Superior temporal gyrus (tissue), 1 donor: Measurements from ENCODE around the gene XRN2.
A peak's percentile ranks its signal among the peaks of the same experiment; 100 is the strongest.

ENCODE experiments used
- DNase-seq: peaks from one replicate; pipeline ENCODE4 v3.0.0-alpha.2; 2016; ENCODE audit errors: extremely low spot score

Gene XRN2, protein sequence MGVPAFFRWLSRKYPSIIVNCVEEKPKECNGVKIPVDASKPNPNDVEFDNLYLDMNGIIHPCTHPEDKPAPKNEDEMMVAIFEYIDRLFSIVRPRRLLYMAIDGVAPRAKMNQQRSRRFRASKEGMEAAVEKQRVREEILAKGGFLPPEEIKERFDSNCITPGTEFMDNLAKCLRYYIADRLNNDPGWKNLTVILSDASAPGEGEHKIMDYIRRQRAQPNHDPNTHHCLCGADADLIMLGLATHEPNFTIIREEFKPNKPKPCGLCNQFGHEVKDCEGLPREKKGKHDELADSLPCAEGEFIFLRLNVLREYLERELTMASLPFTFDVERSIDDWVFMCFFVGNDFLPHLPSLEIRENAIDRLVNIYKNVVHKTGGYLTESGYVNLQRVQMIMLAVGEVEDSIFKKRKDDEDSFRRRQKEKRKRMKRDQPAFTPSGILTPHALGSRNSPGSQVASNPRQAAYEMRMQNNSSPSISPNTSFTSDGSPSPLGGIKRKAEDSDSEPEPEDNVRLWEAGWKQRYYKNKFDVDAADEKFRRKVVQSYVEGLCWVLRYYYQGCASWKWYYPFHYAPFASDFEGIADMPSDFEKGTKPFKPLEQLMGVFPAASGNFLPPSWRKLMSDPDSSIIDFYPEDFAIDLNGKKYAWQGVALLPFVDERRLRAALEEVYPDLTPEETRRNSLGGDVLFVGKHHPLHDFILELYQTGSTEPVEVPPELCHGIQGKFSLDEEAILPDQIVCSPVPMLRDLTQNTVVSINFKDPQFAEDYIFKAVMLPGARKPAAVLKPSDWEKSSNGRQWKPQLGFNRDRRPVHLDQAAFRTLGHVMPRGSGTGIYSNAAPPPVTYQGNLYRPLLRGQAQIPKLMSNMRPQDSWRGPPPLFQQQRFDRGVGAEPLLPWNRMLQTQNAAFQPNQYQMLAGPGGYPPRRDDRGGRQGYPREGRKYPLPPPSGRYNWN

DNA sequence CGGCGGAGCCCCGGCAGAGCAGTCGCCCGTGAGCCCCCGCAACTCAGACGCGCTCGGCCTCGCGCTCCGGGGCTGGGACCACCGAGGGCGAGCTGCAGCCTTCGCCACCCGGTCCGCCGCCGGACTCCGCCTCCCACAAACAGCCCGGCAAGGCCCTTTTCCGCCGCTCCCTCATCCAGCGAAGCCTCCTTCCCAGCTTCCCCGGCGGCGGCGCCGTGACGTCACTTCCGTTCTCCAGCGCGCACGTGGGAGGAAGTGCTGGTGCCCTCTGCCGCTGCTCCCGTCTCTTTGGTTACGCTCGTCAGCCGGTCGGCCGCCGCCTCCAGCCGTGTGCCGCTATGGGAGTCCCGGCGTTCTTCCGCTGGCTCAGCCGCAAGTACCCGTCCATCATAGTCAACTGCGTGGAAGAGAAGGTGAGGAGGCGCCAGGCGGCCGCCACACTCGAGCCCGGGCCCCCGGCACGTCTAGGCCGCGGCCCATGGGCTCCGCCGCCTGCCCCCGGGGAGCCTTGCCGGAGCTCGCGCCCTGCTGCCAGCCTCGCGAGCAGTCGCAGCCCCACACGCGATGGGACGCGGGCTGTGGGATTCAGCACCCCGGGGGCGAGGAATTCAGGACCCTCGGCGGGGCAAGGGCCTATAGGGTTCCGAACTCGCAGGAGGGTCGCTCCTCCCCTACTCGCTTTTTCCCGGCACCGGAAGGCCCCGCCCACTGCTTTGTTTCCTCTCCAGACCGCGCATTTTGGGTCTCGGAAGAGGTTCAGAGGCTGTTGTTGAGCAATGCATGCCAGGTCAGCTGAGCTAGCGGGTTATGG, at the start of gene XRN2:
Gene XRN2 (plus strand): TSS at position 271 of the 811 bp plus-strand sequence. CDS start 68 bp downstream, at position 339.
- peak; percentile 97 for DNase-seq

DNA sequence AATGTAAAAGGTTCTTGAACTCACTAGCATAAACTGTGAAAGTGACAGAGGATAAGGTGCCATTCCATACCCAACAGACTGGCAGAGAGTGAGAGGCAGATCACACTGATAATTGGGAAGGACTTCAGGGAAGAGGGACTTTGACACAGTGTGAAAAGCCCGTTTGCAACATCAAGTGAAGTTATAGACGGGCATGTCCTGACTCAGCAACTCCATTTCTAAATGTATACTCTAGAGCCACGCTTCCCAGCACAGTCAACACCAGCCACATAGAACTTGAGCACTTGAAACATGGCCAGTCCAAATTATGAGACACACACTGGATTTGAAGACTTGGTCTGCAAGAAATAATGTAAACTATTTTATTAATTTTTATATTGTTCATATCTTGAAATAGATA, 45.9 kb upstream of the XRN2 start:
- DNase-seq, result no peak

DNA sequence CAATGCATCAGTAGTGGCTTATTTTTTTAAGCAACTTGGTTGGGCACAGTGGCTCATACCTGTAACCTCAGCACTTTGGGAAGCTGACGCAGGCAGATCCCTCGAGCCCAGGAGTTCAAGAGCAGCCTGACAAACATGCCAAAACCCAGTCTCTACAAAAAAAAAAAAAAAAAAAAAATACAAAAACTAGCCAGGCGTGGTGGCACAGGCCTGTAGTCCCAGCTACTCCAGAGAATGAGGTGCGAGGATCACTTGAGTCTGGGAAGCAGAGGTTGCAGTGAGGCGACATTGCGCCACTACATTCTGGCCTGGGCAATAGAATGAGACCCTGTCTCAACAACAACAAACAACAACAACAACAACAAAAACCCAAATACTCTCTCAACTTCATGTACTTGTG, 44.7 kb upstream of the XRN2 start:
- DNase-seq, result no peak

DNA sequence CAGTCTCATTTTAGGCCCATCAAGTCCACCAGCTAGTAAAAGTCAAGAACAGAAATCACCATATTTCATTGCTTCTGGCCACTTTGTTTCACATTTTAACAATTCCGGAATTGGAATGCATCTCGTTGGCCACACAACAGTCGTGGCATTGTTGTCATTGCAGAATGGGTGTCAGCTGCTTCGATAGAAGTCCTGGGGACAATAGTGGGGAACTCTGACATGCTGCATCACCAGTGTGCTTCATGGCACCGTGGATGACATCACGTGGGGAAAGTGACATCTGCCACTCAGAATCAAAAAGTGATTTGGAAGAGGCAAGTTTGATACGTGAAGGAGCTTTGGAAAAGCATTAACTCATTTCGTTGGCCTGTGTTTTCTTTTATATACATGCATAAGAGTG, 43.8 kb upstream of the XRN2 start:
- peak; percentile 89 for DNase-seq

DNA sequence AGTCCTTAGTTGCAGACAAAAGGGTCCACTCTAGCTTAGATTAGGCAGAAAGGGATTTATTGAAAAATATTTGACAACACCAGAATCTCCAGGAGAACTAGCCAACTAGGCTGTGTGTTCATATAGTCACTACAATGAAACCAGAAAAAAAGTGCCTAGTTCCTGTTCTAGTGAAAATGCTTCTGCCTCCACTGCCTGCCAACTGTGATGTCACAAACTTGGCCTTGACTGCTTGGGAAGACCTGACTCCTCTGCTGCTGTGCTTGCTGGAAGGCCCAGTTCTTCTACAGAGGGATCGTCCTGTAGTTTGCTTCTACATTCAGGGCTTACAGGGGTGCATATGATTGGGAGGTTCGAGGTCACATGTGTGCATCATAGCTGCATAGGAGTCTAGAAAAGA, 40.3 kb upstream of the XRN2 start:
- no peak for DNase-seq

DNA sequence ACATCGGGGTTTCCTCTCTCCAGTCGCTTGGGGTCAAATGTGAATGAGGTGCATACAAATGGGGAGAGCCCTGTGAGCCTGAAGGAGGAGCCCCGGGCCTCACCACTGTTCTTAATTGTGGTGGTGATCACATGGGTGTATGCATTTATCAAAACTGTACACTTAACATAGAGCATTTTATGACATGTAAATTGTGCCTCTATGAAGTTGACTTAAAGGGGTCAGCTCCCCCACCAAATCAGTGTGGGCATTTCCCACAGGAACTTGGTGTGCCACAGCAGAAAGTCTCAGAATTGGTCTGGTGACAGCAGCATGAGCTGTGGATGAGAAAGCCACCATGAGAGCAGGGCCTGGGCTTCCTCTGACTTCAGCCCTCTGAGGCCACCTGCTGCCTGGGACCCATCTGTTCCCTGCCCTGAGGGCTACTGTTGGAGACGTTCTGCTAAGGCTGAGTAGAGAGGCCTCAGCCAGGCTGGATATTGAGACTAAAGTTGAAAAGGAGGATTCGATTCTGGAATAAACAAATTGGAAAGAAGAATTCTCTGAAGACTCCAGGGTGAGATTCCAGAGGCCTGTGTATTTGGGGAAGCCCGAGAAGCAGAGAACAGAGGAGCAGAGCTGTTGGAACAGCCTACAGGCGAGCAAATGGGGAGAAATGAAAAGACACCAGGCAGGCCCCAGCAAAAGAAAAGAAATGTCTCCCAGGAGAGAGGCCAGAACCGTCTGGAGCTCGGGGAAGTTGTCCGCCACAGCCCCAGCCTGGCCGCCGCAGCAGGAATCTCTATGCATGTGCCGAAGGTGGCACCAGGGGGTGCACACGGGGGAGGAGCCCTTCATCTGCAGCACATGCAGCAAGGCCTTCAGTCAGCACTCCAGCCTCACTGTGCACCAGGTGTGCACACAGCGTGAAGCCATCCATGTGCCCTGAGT, 37.6 kb upstream of the XRN2 start:
- DNase-seq, result no peak

DNA sequence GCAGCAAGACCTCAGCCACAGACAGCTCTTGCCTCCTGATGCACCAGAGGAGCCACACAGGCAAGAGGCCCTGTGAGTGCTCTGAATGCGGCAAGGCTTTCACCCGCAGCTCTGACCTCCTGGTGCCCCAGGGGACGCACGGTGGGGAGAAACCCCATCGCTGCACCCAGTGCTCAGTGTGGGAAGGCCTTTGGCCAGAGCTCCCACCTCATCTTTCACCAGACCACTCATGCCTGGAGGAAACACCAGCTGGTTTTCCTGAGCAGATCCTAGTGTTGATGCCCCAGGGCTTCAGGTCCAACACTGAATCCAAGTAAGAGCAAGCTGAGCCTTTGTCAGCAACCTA, 37.0 kb upstream of the XRN2 start:
- DNase-seq, result no peak

DNA sequence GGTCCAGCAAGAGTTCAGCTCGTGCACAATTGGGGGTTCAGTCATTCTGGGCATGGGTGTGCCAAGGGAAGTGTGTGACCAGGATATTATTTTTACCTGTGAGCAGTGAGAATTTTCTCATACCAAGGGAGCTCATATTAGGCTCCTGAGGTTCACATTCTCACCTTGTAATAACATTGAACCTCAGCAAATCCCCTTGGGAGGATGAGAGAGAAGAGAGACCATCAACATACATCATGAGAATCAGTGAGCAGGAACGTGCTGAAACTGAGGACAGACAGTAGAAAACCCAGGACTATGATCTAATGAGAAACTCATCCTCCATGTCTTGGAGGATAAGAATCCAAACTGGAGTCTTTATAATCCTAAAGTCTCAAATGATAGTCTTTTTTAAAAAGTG, 33.4 kb upstream of the XRN2 start:
- DNase-seq, result no peak

DNA sequence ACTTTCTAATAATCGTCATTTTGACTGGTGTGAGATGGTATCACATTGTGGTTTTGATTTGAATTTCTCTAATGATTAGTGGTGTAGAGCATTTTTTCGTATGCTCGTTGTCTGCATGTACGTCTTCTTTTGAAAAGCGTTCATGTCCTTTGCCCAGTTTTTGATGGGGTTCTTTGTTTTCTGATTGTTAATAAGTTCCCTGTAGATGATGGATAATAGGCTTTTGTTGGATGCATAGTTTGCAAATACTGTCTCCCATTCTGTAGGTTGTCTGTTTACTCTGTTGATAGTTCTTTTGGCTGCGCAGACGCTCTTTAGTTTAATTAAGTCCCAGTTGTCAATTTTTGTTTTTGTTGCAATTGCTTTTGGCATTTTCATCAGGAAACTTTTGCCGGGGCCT, 32.3 kb upstream of the XRN2 start:
- peak; percentile 39 for DNase-seq

DNA sequence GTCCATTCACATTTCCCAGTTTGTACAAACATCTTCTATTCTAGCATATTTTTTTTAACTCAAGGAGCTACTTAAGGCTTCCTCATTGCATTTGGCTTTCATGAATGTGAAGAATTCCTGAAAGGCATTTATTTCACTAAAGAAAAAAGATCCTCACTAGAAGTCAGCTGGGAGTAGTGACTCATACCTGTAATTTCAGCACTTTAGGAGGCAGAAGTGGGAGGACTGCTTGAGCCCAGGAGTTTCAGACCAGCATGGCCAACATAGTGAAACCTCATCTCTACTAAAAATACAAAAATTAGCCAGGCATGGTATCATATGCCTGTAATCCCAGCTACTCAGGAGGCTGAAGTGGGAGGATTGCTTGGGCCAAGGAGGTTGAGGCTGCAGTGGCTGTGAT, 30.9 kb upstream of the XRN2 start:
- peak; percentile 32 for DNase-seq

DNA sequence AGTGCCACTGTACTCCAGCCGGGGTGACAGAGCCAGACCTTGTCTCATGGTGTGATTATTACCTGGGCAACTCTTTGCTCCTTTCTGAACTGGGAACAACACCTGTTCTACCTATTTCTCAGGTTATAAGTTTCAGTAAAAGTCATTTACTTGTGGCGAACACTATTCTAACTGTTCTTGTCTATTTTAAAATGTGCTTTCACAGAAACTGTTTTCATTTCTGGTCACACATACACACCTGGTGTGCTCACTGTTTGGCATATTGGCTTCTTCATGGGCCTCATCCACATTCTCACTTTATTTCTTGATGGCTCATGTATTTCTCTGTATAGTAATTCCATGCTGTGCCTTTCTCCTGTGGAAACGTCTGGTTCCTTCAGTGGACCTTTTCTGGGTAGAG, 30.5 kb upstream of the XRN2 start:
- DNase-seq, result no peak

DNA sequence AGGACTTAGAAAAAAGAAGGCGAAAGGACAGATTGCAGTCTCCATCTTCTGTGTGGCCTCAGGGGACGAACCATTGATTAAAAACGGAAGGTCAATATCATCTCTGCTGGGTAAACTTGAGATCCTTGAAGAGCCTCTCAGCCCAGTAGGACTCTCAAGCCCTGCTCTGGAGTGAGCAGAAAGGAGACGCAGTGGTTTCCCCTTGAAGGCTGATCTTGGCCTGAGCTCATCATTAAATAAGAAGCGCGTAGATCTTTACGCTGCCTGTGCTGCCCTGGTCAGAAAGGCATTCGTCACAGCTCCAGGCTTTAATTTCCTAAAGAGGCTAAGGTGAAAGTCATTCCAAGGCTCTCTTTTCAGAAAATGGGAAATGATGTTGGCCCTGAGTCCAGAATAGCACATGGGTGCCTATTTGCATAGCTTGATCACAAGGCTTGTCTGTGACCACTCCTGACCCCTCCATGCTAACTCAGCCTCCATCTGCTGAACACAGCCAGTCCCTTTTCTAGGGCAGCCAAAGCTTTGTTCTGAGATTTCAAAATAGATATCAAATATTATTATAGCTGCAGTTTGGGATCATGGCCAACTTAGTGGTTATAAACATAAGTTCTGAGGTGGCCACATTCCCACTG, 29.3 kb upstream of the XRN2 start:
- DNase-seq, result no peak

DNA sequence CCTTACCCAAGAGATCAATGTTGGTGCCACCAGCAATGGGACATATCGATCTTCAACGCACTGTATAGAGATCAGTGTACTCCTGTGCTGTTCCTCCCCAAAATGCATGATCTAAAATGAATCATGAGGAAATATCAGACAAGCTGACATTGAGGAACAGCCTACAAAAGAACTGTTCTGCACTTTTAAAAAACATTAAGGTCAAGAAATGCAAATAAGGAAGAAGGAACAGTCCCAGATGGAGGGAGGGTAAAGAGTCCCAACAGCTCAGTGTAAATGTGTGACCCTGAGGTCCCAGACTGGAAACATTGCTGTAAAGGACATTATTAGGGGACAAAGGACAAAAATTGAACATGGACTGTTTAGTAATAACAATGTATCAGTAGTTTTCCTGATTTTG, 24.3 kb upstream of the XRN2 start:
- no peak for DNase-seq

DNA sequence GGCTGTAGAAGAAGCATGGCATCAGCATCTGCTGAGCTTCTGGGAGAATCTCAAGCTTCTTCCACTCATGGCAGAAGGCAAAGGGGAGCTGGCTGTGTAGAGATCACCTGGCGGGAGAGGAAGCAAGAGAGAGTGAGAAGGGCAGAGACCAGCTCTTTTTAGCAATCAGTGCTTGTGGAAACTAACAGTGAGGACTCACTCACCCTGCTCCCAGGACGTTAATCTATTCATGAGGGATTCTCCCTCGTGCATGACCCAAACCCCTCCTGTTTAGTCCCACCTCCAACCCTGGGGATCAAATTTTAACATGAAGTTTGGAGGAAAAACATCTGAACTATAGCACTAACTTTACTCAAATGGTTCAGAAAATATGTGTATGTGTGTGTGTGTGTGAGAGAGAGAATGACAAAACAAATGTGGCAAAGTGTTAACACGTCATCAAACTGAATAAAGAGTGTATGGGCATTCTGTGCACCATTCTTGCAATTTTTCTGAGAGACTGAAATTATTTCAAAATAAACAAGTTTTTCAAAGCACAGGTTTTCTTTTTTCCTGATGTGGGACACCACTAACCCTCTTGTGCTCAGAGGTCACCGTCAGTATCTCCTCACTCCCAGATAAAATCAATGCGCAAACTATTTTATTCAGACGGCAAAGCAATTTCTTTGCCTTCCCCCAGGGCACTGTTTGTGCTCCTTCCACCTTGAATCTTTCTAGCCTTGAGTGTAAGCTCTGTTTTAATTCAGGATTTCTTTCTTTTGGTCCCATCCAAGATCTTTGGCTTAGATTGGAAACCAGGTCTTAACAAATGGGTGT, 23.2 kb upstream of the XRN2 start:
- no peak for DNase-seq

DNA sequence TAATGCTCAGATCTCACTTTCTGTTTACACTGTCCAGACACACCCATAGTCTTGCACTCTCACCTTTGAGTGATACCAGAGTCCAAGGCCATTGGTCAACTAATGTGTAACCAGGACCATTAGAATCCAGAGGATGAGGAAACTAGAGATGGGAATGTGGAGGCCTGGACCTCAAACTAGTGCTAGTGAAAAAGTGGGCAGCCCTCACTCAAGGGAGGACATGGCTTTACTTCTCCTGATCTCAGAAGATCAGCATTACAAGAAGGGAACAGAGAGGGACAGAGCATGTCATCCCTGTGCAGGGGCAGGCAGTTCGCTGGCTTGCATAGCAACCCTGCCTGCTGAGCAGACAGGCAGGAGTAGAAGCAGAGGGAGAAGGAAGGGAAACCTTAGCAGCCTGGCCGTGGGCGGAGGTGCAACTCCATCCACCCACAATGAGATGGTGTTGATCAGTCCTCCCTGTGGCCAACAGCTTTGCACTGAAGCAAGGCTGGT, 22.6 kb upstream of the XRN2 start:
- DNase-seq, result peak; percentile 32

DNA sequence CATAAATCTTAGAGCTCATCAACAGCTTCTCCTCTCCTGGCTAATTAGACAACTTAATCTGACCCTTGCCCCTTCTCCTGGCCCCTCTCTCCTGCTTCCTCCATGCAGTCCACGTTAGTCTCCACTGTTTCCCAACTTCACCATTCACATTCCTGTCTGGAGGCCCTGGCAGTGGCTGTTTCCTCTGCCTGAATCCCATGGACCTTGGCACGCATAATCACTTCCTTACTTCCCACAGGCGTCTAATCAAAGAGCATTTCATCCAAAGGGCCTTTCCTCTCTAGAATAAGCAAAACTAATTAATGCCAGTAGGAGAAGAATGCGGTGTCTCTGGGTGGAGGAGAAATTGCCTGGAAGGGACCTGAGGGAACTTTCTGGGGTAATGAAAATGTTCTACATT, 16.4 kb upstream of the XRN2 start:
- DNase-seq, result no peak

DNA sequence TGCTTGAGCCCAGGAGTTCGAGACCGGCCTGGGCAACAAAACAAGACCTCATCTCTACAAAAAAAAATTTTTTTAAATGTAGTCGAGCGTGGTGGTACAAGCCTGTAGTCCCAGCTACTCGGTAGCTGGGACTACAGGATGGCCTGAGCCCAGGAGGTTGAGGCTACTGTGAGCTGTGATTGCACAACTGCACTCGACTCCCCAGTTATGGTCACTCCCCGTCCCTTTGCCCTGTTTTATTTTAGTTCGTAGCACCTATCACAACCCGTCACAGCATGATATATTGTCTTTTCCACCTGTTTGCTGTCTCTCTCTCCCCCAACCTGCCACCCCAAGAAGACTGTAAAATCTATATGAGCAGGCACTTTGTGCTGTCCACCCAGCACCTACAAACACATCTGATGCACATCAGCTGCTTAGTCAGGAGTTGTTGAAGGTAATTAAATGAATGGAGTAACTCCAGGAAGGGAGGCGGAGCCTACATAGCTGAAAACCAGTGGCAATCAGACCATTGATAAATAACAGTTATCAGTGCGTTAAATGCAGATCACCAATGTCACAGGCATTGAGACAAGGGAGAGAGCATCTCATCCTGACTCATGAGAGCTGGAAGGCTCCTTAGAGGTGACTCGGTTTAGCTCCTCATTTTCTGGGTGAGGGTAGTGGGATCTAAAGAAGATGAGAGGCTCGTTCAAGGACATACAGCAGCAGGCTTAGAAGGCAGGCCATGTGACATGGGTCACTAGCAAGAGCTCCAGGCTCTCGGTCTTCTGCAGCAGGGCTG, 14.4 kb upstream of the XRN2 start:
- no peak for DNase-seq

DNA sequence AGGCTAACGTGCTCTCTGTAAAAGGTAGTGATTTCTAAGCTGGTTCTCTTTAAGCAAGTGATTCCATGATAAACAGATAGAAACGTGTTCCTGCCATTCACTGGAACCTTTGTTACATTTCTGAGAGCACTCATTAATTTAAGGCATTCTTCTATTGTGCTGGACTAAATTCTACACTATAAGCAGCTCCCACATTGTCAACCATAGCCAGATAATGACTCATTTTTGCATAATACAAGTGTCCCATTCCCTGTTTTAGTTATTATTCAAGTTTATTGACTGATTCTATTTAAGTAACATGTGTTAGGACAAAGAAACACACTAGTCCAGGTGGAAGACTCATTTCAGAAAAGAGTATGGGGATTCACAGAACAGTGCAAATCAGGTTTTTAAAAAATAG, 13.5 kb upstream of the XRN2 start:
- DNase-seq, result no peak

DNA sequence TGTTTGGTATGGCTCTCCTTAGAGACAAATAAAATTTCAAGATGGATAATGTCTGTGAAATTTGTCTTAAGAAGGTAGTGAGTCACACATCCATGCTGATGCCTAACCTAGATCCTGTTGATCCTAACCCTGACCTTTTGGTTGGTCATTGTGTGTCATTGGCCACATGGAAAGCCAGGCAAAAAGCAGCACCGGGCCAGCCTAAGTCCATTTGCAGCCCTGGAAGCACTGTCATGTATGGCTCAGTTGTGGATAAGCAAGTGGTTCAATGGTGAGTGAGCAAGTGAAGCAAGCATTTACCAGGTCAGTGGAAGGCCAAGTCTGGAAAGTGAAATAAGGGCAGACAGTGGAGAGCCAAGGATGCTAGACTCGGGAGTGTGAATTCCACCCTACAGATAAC, 12.1 kb upstream of the XRN2 start:
- no peak for DNase-seq
